ENCODE results near the gene NEUROG3.

Gene NEUROG3

DNA sequence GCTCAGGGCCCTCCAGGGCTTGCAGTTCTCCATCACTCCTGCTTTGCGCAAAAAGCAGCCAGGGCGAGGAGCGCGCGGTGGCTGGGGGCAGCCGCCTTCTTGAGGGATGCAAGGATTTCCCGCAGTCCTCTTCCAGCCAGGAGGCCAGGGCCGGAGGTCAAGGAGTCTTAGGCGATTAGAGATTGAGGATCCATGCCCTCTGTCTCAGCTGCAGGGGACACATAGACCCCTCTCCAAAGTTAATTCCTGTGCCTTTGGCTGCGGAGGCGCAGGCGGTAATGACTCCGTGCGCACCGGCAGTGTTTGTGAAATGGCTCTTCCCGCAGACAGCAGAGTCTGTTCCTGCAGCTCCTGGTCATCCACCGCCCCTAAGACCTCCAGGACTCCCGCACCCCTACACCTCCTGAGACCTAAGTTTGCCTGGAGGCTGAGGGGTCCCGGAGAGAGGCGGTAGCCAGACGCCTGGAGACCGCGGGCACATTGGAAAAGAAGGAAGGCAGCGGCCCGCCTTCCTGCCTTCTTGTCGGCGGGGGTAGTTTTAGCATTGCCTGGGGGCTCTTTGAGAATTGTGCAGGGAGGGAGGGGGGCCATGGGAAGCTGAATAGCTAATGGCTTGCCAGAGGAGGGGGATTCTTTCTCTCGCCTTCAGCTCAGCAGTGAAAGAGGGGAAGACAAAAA is 3.3 kb upstream of the NEUROG3 start:
- Histone ChIP-seq H3K4me1 (ENCODE audit: control insufficient read depth, low read length) (no peaks in the 10 kb centered on the region), H3K9me3 (ENCODE audit: control insufficient read depth, insufficient read depth, low read length) (no peaks in the 10 kb centered on the region), H3K9me2 (replicated peaks; ENCODE audit: control insufficient read depth, low read length) (no peaks in the 10 kb centered on the region), H3K4me2 (ENCODE audit: low read length) (no peak overlapping the region), H3K36me3 (ENCODE audit: control insufficient read depth, low read length) (no peaks in the 10 kb centered on the region), H3K79me2 (ENCODE audit: control insufficient read depth, low read length) (no peaks in the 10 kb centered on the region), H3F3A (ENCODE audit: control insufficient read depth, insufficient read depth) (no peaks in the 10 kb centered on the region), H4K20me1 (ENCODE audit: control insufficient read depth, insufficient read depth, low read depth, low read length) (no peaks in the 10 kb centered on the region), H3K27ac (ENCODE audit: low read depth, low read length) (no peak overlapping the region), H3K27me3 (ENCODE audit: control insufficient read depth, low read length) (peaks cover 46% of the 10 kb centered on the region), H3K4me3 (ENCODE audit: low read length) (no peak overlapping the region)
- TF ChIP-seq, protein P1, sequence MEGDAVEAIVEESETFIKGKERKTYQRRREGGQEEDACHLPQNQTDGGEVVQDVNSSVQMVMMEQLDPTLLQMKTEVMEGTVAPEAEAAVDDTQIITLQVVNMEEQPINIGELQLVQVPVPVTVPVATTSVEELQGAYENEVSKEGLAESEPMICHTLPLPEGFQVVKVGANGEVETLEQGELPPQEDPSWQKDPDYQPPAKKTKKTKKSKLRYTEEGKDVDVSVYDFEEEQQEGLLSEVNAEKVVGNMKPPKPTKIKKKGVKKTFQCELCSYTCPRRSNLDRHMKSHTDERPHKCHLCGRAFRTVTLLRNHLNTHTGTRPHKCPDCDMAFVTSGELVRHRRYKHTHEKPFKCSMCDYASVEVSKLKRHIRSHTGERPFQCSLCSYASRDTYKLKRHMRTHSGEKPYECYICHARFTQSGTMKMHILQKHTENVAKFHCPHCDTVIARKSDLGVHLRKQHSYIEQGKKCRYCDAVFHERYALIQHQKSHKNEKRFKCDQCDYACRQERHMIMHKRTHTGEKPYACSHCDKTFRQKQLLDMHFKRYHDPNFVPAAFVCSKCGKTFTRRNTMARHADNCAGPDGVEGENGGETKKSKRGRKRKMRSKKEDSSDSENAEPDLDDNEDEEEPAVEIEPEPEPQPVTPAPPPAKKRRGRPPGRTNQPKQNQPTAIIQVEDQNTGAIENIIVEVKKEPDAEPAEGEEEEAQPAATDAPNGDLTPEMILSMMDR (IDR thresholded peaks at IDR 0.05; ENCODE audit: low read depth, low read length, poor library complexity, severe bottlenecking) = no peak
- no peak for TF ChIP-seq EZH2phosphoT487 (IDR thresholded peaks at IDR 0.05; ENCODE audit: borderline replicate concordance, low read length)

DNA sequence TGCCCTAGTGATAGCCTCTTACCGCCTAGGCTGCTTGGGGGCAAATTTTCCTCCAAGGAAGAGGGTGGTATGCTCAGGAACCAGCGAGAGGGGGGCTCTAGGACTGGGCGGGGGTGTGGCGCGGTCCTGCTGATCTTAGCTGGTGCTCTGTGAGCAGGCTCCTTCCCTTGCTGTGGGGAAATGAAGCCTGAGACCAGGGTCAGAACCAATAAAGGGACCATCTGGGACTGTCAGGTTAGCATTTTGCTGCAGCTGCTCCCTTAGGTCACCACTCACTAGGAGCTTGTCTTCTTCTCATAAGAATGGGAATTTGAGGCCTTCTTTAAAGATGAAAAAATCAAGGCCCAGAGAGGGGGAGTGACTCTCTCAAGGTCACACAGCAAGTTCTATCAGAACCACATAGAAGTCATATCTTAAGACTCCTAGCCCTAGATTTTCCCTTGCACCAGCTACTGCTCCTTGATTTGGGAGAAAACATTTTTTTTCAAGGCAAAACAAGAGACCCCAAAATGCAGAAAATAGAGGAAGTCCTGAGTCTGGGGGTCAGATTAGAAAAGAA is 2.0 kb upstream of the NEUROG3 start:
- Histone ChIP-seq H3K27ac (ENCODE audit: low read depth, low read length) (no peak overlapping the region), H3K4me2 (ENCODE audit: low read length) (no peak overlapping the region), H3F3A (ENCODE audit: control insufficient read depth, insufficient read depth) (no peaks in the 10 kb centered on the region), H3K9me2 (replicated peaks; ENCODE audit: control insufficient read depth, low read length) (no peaks in the 10 kb centered on the region), H3K9me3 (ENCODE audit: control insufficient read depth, insufficient read depth, low read length) (no peaks in the 10 kb centered on the region), H3K27me3 (ENCODE audit: control insufficient read depth, low read length) (peaks cover 46% of the 10 kb centered on the region), H3K4me1 (ENCODE audit: control insufficient read depth, low read length) (no peaks in the 10 kb centered on the region), H4K20me1 (ENCODE audit: control insufficient read depth, insufficient read depth, low read depth, low read length) (no peaks in the 10 kb centered on the region), H3K36me3 (ENCODE audit: control insufficient read depth, low read length) (no peaks in the 10 kb centered on the region), H3K79me2 (ENCODE audit: control insufficient read depth, low read length) (no peaks in the 10 kb centered on the region), H3K4me3 (ENCODE audit: low read length) (no peak overlapping the region)
- TF ChIP-seq EZH2phosphoT487 (IDR thresholded peaks at IDR 0.05; ENCODE audit: borderline replicate concordance, low read length) = 0 out of 2 replicates have a peak, but pooled peaks have one; percentile 53
- TF ChIP-seq, protein P1 (IDR thresholded peaks at IDR 0.05; ENCODE audit: low read depth, low read length, poor library complexity, severe bottlenecking) = no peak

DNA sequence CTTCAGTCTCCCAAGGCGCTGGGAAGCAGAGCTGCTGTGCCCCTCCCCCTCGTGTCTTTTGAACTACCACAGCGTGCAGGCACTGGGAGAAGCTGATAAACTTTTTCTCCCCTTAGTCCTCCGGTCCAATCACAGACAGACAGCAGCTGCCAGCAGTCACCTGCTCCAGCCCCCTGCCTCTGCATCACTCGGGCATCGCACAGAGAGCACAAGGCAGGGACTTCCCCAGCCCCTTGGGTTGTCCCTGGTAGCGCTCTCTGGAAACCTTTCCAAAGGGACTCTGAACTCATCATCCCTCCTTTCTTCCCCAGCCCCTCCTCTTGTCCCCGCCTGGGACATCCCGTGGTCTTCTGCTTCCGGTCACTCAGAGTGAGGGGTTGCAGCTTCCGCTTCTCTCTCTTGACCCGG is 1.4 kb upstream of the NEUROG3 start:
- no peaks in the 10 kb centered on the region for H3K36me3 ChIP-seq (ENCODE audit: control insufficient read depth, low read length)
- H3K79me2 ChIP-seq (ENCODE audit: control insufficient read depth, low read length) = no peaks in the 10 kb centered on the region
- no peaks in the 10 kb centered on the region for H3K9me3 ChIP-seq (ENCODE audit: control insufficient read depth, insufficient read depth, low read length)
- no peak overlapping the region for H3K27ac ChIP-seq (ENCODE audit: low read depth, low read length)
- no peak overlapping the region for H3K4me2 ChIP-seq (ENCODE audit: low read length)
- no peaks in the 10 kb centered on the region for H4K20me1 ChIP-seq (ENCODE audit: control insufficient read depth, insufficient read depth, low read depth, low read length)
- H3K27me3 ChIP-seq (ENCODE audit: control insufficient read depth, low read length) = peaks cover 41% of the 10 kb centered on the region
- no peak overlapping the region for H3K4me3 ChIP-seq (ENCODE audit: low read length)
- TF ChIP-seq, protein P1 (IDR thresholded peaks at IDR 0.05; ENCODE audit: low read depth, low read length, poor library complexity, severe bottlenecking) = no peak
- TF ChIP-seq EZH2phosphoT487 (IDR thresholded peaks at IDR 0.05; ENCODE audit: borderline replicate concordance, low read length) = no peak
- no peaks in the 10 kb centered on the region for H3K4me1 ChIP-seq (ENCODE audit: control insufficient read depth, low read length)
- no peaks in the 10 kb centered on the region for H3F3A ChIP-seq (ENCODE audit: control insufficient read depth, insufficient read depth)
- H3K9me2 ChIP-seq (replicated peaks; ENCODE audit: control insufficient read depth, low read length) = no peaks in the 10 kb centered on the region
